HepG2 (cell line): Measurements from ENCODE around the gene TTC8. TPM values are rescaled to one million over a fixed set of nuclear protein-coding genes. Genes with fewer than 3 reads are reported as not detected.
A peak's percentile ranks its signal among the peaks of the same experiment; 100 is the strongest.

ENCODE experiments used
- ATAC-seq: fragments of 200-7000 bp; cut with Tn5 transposase; 3 replicates; pipeline ENCODE4 v1.9.1; 2020; ENCODE audit warnings: mild to moderate bottlenecking, moderate library complexity
- BruUV-seq: library from RNA; stranded (reverse); fragments of 400-500 nt; replicated peaks from 2 replicates; lab custom pipeline; 2021; lab: Mats Ljungman, UMichigan
- CTCF ChIA-PET: fragments of 300-600 bp; formaldehyde crosslinking; extraction: SDS; loops from one replicate; lab custom pipeline; 2021; ENCODE audit warnings: low total read pairs, inconsistent platforms, low intra/inter-chr PET ratio; lab: Yijun Ruan, JAX
- POLR2A ChIA-PET: fragments of 350-600 bp; sonication (Branson Sonifier 250); formaldehyde crosslinking; loops from one replicate; lab custom pipeline; 2020; ENCODE audit warnings: antibody characterized with exemption, inconsistent platforms; lab: Yijun Ruan, JAX
- DNase-seq: peaks from one replicate; pipeline ENCODE4 v3.0.0-alpha.2; 2015; ENCODE audit warnings: low spot score
- FAIRE-seq: peaks from 3 replicates; lab custom pipeline; 2011; peaks lifted over from hg19 to GRCh38; lab: Jason Lieb, UNC
- H2AFZ ChIP-seq: one replicate; pipeline ENCODE4 v1.6.1; 2011; ENCODE audit warnings: low read length, inconsistent platforms
- H3K27ac ChIP-seq: fragments of 300-600 bp; 3 replicates; pipeline ENCODE4 v1.8.0; 2011; ENCODE audit warnings: mixed run types, mild to moderate bottlenecking, mixed read lengths, low read length, inconsistent platforms; ENCODE audit not compliant: insufficient read depth; ENCODE audit errors: extremely low read length
- H3K27me3 ChIP-seq, 2 experiments: fragments of 200-600 bp in 1 of 2; 2 replicates in 1 of 2; 3 replicates in 1 of 2; pipeline versions ENCODE4 v1.6.0 to v1.8.0; 2011; ENCODE audit warnings: low read length in 2 of 2, mild to moderate bottlenecking in 2 of 2, moderate library complexity in 2 of 2, inconsistent platforms in 1 of 2; ENCODE audit not compliant: insufficient read depth in 2 of 2, control insufficient read depth in 1 of 2
- H3K36me3 ChIP-seq, 2 experiments: fragments of 200-600 bp in 1 of 2; replicated peaks in 1 of 2; 2 replicates in 1 of 2; 3 replicates in 1 of 2; pipeline versions ENCODE4 v1.5.1 to v1.8.0; 2011; ENCODE audit warnings: low read length in 2 of 2, inconsistent platforms in 1 of 2; ENCODE audit not compliant: insufficient read depth in 2 of 2, control insufficient read depth in 1 of 2
- H3K4me1 ChIP-seq: 2 replicates; pipeline ENCODE4 v1.5.1; 2012; ENCODE audit warnings: low read length, inconsistent platforms; ENCODE audit not compliant: insufficient read depth
- H3K4me2 ChIP-seq: 2 replicates; pipeline ENCODE4 v1.6.0; 2011; ENCODE audit warnings: low read depth, low read length, inconsistent platforms
- H3K4me3 ChIP-seq, 3 experiments: fragments of 200-600 bp in 1 of 3; sonication (generic), shearing (Covaris generic) in 1 of 3; replicated peaks in 1 of 3; 2 replicates each; pipeline ENCODE4 v1.5.1; 2011 to 2016; ENCODE audit warnings: low read length in 3 of 3, inconsistent platforms in 2 of 3, low read depth in 2 of 3, mild to moderate bottlenecking in 2 of 3, control low read depth in 1 of 3, mixed read lengths in 1 of 3; ENCODE audit not compliant: insufficient read depth in 1 of 3
- H3K79me2 ChIP-seq: one replicate; pipeline ENCODE4 v1.6.1; 2011; ENCODE audit warnings: low read length, inconsistent platforms; ENCODE audit not compliant: insufficient read depth
- H3K9ac ChIP-seq: 2 replicates; pipeline ENCODE4 v1.6.0; 2011; ENCODE audit warnings: mild to moderate bottlenecking, low read depth, low read length, inconsistent platforms; ENCODE audit not compliant: insufficient read depth
- H3K9me3 ChIP-seq: 2 replicates; pipeline ENCODE4 v1.5.1; 2012; ENCODE audit warnings: mild to moderate bottlenecking, low read length
- H4K20me1 ChIP-seq: 2 replicates; pipeline ENCODE4 v1.6.0; 2011; ENCODE audit warnings: inconsistent platforms, mild to moderate bottlenecking, low read length, moderate library complexity; ENCODE audit not compliant: insufficient read depth
- CCDC6 ChIP-seq: sonication (generic); formaldehyde crosslinking; IDR thresholded peaks from 2 replicates; pipeline ENCODE4 v1.8.1; 2022; ENCODE audit warnings: mild to moderate bottlenecking, missing genetic modification reagents, moderate library complexity
- CEBPB ChIP-seq: IDR thresholded peaks from 2 replicates; pipeline ENCODE4 v1.6.1; 2011; ENCODE audit warnings: low read depth, low read length, improper control_type of control experiment, borderline replicate concordance
- KDM6A ChIP-seq: IDR thresholded peaks from 2 replicates; pipeline ENCODE4 v1.6.1; 2016; ENCODE audit warnings: low read depth
- MAZ ChIP-seq, 2 experiments: sonication (generic) in 1 of 2; formaldehyde crosslinking in 1 of 2; IDR thresholded peaks; 2 replicates each; pipeline versions ENCODE4 v1.5.0 to v1.6.1; 2012 to 2020; ENCODE audit warnings: low read depth in 2 of 2, mild to moderate bottlenecking in 2 of 2, borderline replicate concordance in 1 of 2, improper control_type of control experiment in 1 of 2, low read length in 1 of 2, missing genetic modification reagents in 1 of 2, moderate library complexity in 1 of 2
- MIER3 ChIP-seq: IDR thresholded peaks from 2 replicates; pipeline ENCODE4 v1.6.1; 2016; ENCODE audit warnings: missing compliant biosample characterization, borderline replicate concordance
- MLLT10 ChIP-seq: sonication (generic); formaldehyde crosslinking; IDR thresholded peaks from 2 replicates; pipeline ENCODE4 v1.4.0; 2020; ENCODE audit warnings: missing genetic modification reagents
- PLSCR1 ChIP-seq: sonication (generic); formaldehyde crosslinking; IDR thresholded peaks from 2 replicates; pipeline ENCODE4 v1.5.0; 2020; ENCODE audit warnings: missing genetic modification reagents, mild to moderate bottlenecking, borderline replicate concordance
- POGK ChIP-seq: sonication (generic); formaldehyde crosslinking; conservative IDR thresholded peaks from 2 replicates; pipeline ENCODE4 v1.8.0; 2022; ENCODE audit warnings: mild to moderate bottlenecking, moderate library complexity, missing genetic modification reagents
- PREB ChIP-seq: sonication (generic); formaldehyde crosslinking; IDR thresholded peaks from 2 replicates; pipeline ENCODE4 v1.4.0; 2020; ENCODE audit warnings: missing genetic modification reagents
- RFX3 ChIP-seq: IDR thresholded peaks from 2 replicates; pipeline ENCODE4 v1.6.1; 2016; ENCODE audit warnings: missing biosample characterization, missing genetic modification reagents
- RNF219 ChIP-seq: sonication (generic); formaldehyde crosslinking; IDR thresholded peaks from 2 replicates; pipeline ENCODE4 v1.5.0; 2020; ENCODE audit warnings: mild to moderate bottlenecking, missing genetic modification reagents
- STAG1 ChIP-seq: sonication (generic); formaldehyde crosslinking; IDR thresholded peaks from 2 replicates; pipeline ENCODE4 v1.4.0; 2020; ENCODE audit warnings: missing genetic modification reagents
- TBL1XR1 ChIP-seq: fragments of 150-350 bp; IDR thresholded peaks from 2 replicates; pipeline ENCODE4 v1.6.1; 2014; ENCODE audit warnings: borderline replicate concordance, low read length; ENCODE audit not compliant: partially characterized antibody
- ZBTB46 ChIP-seq: sonication (generic); formaldehyde crosslinking; IDR thresholded peaks from 2 replicates; pipeline ENCODE4 v1.4.0; 2020; ENCODE audit warnings: mild to moderate bottlenecking, missing genetic modification reagents, borderline replicate concordance
- ZFP41 ChIP-seq: sonication (generic); formaldehyde crosslinking; IDR thresholded peaks from 2 replicates; pipeline ENCODE4 v1.4.0; 2020; ENCODE audit warnings: mild to moderate bottlenecking, missing genetic modification reagents, borderline replicate concordance
- ZNF121 ChIP-seq: sonication (generic); formaldehyde crosslinking; IDR thresholded peaks from 2 replicates; pipeline ENCODE4 v1.5.0; 2020; ENCODE audit warnings: mild to moderate bottlenecking, missing genetic modification reagents
- ZNF264 ChIP-seq: sonication (generic); formaldehyde crosslinking; IDR thresholded peaks from 2 replicates; pipeline ENCODE4 v1.4.0; 2020; ENCODE audit warnings: missing genetic modification reagents
- WGBS: methylation state at CpG from one replicate; pipeline ENCODE4 v1.1.6; 2017; ENCODE audit warnings: low lambda C conversion rate; 5-methylcytosine and 5-hydroxymethylcytosine counted together
- in situ Hi-C: cut with HindIII; loops from 2 replicates; pipeline ENCODE4 v1.10.0; 2017; ENCODE audit warnings: low pct_unique_long_range_greater_than_20kb; ENCODE audit not compliant: extremely low pct_ligation_motif_present
- intact Hi-C: fragments of 100-400 bp; cut with micrococcal nuclease; formaldehyde crosslinking; loops from one replicate; pipeline ENCODE4 v1.10.0; 2022; ENCODE audit not compliant: unreplicated experiment
- polyA plus RNA-seq, 8 experiments: library from polyadenylated mRNA; depleted of rRNA in 3 of 8; stranded (reverse) in 7 of 8; unstranded in 1 of 8; fragments of >200 nt; fragmentation: Illumina TruSeq in 4 of 8; extraction: Trizol in 4 of 8; gene quantifications; 2 replicates each; pipeline versions ENCODE4 v1.2.1 to v1.2.3, GENCODE V29; 2011 to 2016; ENCODE audit warnings: low read depth in 4 of 8, missing spikeins in 1 of 8, mixed read lengths in 1 of 8; ENCODE audit not compliant: insufficient read depth in 1 of 8
- total RNA-seq, 5 experiments: library from RNA; depleted of rRNA; stranded (reverse); fragments of >200 nt; fragmentation: Illumina TruSeq; extraction: Trizol; gene quantifications; 2 replicates each; pipeline ENCODE4 v1.2.3, GENCODE V29; 2016; ENCODE audit warnings: low read depth in 1 of 5

Gene TTC8
- total and polyA plus RNA-seq, 2 of the 13 experiments (the other 11 are each of a cell fraction or from before 2014, with no cell fraction given): 13.8 to 15.2 TPM

GRCh38 chr14:88793259-88793625 lies 31.2 kb upstream of the TTC8 start:
- CTCF ChIA-PET: no interaction called here
- TF ChIP-seq RFX3: no peak
- TF ChIP-seq KDM6A (CRISPR knock-in tag): no peak
- TF ChIP-seq MIER3: no peak
- no peak for TF ChIP-seq ZBTB46
- no peak for TF ChIP-seq MAZ (IDR thresholded peaks at IDR 0.05; ENCODE audit: borderline replicate concordance, low read depth, low read length)
- no peak for TF ChIP-seq MAZ (CRISPR knock-in tag; IDR thresholded peaks at IDR 0.05; ENCODE audit: low read depth)
- TF ChIP-seq POGK (CRISPR knock-in tag): no peak
- no peak for TF ChIP-seq PREB (CRISPR knock-in tag)
- TF ChIP-seq MLLT10 (CRISPR knock-in tag): no peak
- peak; percentile 42; the same call in 1 of the 2 replicates for TF ChIP-seq ZNF121 (CRISPR knock-in tag)
- no peak for TF ChIP-seq PLSCR1 (CRISPR knock-in tag)
- no peak for TF ChIP-seq ZNF264 (CRISPR knock-in tag)
- 0 out of 2 replicates have a peak, but pooled peaks have one; percentile 0 for TF ChIP-seq CCDC6
- no peak for TF ChIP-seq RNF219 (CRISPR knock-in tag)
- TF ChIP-seq STAG1: no peak
- TF ChIP-seq CEBPB: no peak
- TF ChIP-seq TBL1XR1: no peak
- TF ChIP-seq ZFP41 (CRISPR knock-in tag): 0 out of 2 replicates have a peak, but pooled peaks have one; percentile 31

More at GRCh38 chr14:88793259-88793625, 31.2 kb upstream of the TTC8 start:
- Histone ChIP-seq H3K27ac (no peak overlapping the region), H2AFZ (no peak overlapping the region), H3K4me3 (peak overlapping the region; percentile 31 to 71 (median 69); a peak in 5 of 6 replicates), H3K27me3 (peaks cover 4 to 24% of the 10 kb centered on the region in 2 experiments), H4K20me1 (no peaks in the 10 kb centered on the region), H3K9ac (no peak overlapping the region; the same call in 1 of the 2 replicates), H3K4me2 (peak overlapping the region; percentile 71), H3K9me3 (no peaks in the 10 kb centered on the region), H3K36me3 (no peaks in the 10 kb centered on the region), H3K4me1 (peaks cover 11% of the 10 kb centered on the region; the same call in 1 of the 2 replicates), H3K79me2 (no peaks in the 10 kb centered on the region)
- intact Hi-C loops (no loop called here), in situ Hi-C loops (no loop called here)
- BruUV-seq: no TSS peak
- FAIRE-seq (no peak), ATAC-seq (no peak; the same call in 2 of the 3 replicates), DNase-seq (no peak)
- POLR2A ChIA-PET: interaction anchor here (1.0 kb wide), 1 partner anchor 32 kb away, joined by 3 read pairs; the partner anchor contains the start of gene TTC8
- 71% methylated on average over 12 of the region's 13 CpGs for WGBS
